ENCODE measurements around the gene CRYGD.
"Not testable (repeated sequence)": the region's sequence is repeated elsewhere in the genome, so short reads cannot be mapped to it uniquely, and the experiment has no call there.

Gene CRYGD

DNA sequence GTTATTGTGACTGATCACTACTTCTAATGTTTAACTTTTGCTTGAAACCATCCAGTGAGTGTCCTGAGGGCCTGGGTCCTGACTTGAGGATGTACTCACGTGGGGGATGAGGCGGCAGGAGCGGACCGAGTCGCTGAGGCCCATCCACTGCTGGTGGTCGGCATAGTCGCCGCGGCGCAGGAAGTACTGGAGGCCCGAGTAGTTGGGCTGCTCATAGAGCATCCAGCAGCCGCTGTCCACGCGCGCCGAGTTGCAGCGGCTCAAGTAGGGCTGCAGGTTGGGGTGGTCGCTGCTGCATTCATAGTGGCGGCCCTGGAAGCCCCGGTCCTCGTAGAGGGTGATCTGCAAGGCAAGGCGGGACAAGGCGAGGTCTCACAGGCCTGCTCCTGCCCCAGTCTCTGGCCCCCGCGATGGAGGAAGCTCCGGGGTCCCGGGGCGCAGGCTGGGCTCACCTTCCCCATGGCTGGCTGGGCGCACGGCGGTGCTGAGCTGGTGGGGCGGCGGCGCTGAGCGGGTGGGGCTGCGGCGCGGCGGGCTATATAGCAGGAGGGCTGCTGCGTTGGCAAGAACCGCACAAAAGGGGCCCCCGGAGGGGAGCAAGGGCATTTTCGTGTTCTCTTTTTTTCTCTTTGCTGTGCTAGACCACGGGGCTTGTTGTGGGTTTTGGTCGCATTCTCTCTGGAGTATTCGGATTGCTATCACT, at the start of gene CRYGD:
TSS of gene CRYGD (minus strand) at position 512 of the 703 bp plus-strand sequence. CDS start at position 461, 51 bp downstream.
- DNase-seq, result not testable (repeated sequence)

DNA sequence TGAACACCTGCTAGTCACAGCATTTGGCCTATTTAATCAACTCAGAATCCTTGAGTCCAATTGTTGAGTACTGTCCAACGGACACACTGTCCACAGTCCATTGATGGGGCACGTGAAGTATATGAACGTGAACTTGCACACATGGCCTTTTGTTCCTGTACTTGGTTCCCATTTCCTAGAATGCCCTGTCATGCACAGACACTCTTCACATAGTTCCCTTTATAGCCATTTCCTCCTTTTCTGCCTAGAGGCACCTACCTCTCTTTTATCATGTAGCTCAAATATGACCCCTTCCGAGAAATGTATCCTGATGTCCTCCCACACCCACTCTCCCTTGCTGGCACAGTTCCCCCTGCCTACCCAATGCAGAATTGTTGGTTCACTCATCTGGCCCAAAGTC, 47.8 kb upstream of the CRYGD start:
- DNase-seq, result no peak

DNA sequence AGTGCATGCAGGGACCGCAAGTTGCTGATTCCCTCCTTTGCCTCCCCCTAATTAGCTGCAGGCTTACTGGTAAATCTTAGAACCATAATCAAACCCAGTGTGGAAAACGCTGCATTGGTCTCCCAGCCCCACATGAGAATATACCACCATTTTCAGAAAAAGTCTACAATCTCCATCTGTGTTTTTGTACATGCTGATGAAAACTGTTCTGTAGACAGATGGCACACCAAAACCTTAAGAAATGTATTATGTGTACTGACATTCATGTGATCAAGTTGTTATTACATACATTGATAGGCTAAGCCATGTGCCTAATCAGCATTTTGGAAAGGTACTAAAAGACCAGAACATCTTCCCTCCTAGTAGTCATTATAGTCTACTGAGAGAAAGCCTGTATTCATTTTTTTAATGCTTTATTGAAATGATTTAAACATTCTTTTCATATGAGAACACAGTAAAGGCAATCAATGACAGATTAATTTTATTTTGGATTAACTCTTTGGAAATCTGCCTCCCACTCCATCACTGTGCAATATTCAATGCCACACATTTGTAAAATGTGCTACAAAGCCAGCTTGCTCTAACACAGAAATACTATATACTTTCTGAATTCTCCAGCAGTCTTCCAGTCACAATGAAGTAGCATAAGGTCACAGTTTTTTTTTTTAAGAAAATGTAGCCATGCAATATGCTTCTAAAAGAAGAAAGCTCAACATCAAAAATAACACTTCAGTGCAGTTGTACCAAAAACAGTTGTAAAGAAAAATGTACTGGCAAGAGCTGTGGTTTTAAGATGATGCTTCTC, 40.8 kb upstream of the CRYGD start:
- DNase-seq, result no peak

- DNase-seq, result no peak
Measured at GRCh38 chr2:208163489-208163888, 39.2 kb upstream of the CRYGD start, which contains the start of gene CRYGA. Gene CRYGA, minus strand, starts transcription at chr2:208163589. Its CDS starts 33 bp downstream, at chr2:208163556.

GRCh38 chr2:208156439-208156838, 32.1 kb upstream of the CRYGD start:
- no peak for DNase-seq

DNA sequence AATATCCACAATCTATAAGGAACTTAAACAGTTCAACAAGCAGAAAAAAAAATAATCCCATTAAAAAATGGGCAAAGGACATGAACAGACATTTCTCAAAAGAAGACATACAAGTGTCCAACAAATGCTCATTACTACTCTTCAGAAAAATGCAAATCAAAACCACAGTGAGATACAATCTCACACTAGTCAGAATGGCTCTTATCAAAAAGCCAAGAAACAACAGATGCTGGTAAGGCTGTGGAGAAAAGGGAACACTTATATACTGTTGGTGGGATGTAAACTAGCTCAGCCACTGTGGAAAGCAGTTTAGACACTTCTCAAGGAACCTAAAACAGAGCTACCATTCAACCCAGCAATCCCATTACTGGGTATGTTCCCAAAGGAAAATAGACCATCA, 28.8 kb upstream of the CRYGD start:
- DNase-seq, result no peak

DNA sequence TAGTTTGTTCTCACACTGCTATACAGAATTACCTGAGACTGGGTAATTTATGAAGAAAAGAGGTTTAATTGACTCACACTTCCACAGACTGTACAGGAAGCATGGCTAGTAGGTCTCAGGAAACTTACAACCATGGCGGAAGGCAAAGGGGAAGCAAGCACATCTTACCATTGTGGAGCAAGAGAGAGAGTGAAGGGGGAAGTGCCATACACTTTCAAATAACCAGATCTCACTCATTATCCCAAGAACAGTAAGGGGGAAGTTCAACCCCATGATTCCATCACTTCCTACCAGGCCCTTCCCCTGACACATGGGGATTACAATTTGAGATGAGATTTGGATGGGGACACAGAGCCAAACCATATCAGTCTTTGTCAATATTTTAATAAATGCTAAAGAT, 26.6 kb upstream of the CRYGD start:
- DNase-seq, result no peak

GRCh38 chr2:208150094-208150493, 25.8 kb upstream of the CRYGD start:
- DNase-seq, result no peak

- DNase-seq, result no peak
Measured at GRCh38 chr2:208148803-208149202, 24.5 kb upstream of the CRYGD start.

DNA sequence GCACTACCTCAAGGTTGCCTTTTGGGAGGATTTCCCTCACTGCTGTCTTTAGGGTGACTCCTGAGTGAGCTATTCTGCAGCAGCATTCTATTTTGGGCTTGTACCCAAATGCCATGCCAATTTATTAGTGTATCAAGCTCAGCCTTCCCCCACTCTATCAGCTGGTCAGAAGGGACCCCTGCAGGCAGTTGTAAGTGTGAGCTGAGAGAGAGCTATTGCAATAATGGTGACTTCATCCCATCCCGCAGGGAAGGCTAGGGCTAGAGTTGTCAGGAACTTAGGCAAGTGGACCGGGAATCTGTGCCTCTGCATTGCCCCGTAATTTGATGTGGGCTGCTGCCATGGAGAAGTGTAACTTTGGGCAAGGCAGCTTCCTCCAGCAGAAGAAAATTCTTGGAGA, 23.4 kb upstream of the CRYGD start:
- DNase-seq, result no peak

GRCh38 chr2:208147008-208147407, 22.7 kb upstream of the CRYGD start:
- DNase-seq, result no peak

DNA sequence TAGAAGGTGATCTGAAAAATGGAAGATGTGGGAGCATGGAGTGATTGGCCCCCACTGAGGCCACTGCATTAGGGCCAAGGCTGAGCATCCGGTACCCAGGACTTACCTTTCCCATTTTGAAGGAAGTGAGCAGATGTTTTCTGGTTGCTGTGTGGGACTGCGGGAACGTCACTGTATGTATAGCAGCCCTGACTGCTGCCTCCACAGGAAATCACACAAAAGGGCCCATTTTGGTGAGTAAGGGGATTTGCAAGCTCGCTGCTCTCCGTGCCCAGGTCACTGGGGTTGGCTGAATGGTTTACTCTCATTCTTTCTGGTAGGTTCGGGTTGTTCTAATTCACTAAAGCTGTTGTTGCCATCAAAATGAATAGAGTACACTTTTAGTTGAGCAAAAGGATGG, 21.7 kb upstream of the CRYGD start, which contains the start of gene CRYGB:
TSS of gene CRYGB (minus strand) at position 153 of the 400 bp plus-strand sequence. CDS start at position 115, 38 bp downstream.
- DNase-seq, result no peak

- DNase-seq, result no peak
Measured at GRCh38 chr2:208142925-208143799, 18.8 kb upstream of the CRYGD start.

GRCh38 chr2:208142240-208142924, 18.1 kb upstream of the CRYGD start:
- no peak for DNase-seq

DNA sequence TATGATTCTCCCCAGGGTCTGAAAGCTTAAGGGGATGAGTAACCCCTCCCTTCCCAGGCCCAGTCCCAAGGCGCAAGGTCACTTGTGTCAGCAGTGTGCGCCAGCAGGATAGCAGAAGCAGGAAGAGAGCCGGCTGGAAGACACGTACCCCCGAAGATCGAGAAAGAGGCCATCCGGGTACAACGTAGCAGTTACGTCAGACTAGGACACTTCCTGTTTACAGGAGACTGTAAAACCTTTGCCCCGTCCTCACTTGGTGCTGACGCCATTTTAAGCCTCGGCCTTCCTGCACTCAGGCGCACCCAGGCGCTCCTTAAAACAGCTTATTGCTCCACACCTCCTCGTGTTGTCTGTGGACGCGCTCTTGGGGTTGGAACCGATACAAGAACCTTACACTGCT, 15.1 kb upstream of the CRYGD start:
- no peak for DNase-seq

- not testable (repeated sequence) for DNase-seq
Measured at GRCh38 chr2:208138334-208138733, 14.0 kb upstream of the CRYGD start.

DNA sequence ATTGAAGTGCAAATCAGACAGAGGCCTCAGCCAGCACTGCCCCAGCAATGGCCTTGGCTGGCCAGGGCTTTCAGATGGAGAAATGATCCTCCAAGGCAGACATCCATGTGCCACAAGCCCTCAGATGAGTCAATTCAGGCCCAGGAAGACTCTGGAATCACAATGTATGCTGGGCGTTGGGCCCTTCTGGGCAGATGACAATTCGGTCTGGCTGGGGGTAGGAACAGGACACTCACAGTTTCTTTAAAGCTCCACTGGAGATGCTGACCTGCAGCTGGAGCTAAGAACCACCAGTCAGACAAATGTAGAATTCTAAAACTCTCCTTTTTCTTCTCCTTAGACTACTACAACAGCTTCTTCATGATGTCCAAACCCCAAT, 12.4 kb upstream of the CRYGD start:
- DNase-seq, result no peak

DNA sequence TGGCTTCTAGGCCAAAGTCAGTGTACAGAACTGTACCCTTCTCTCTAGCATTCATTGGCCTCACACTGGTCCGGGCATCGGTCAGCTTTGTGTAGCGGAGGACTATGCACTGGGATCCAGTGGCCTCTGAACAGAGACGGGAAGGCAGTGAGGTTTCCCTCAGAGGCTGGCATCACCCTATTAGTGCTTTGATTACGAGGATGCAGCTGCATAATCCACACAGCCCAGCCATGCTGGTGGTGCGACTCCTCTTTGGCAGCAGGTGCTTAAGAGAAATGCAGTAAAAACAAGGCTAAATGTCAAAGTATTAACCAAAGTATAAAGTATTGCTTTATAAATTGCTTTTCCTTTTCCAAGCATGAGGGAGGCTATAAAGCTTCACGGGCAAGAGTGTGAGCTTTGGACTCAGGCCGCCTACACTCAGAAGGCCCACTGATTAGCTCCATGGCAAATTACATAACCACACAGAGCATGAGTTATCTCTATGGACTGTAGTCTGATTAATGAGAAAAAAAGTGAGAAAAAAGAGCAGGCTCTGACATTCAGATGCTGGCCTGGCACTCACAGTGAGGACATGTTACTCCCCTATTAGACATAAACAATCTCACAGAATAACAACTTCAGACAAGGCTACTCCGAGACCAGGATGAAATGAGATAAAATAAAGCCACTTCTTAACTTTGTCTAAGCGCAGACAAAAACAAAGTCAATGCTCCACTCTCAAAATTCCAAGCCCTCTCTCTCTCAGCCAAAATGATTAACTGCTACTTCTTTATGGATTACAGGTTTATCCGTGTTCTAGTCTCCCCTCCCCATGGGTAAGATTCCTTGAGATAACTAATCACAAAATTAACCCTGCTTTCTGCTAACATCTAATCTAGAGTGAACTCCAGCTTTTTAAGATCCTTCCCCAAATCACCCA, 11.7 kb upstream of the CRYGD start:
- no peak for DNase-seq

- DNase-seq, result no peak
Measured at GRCh38 chr2:208134928-208135586, 10.7 kb upstream of the CRYGD start.

DNA sequence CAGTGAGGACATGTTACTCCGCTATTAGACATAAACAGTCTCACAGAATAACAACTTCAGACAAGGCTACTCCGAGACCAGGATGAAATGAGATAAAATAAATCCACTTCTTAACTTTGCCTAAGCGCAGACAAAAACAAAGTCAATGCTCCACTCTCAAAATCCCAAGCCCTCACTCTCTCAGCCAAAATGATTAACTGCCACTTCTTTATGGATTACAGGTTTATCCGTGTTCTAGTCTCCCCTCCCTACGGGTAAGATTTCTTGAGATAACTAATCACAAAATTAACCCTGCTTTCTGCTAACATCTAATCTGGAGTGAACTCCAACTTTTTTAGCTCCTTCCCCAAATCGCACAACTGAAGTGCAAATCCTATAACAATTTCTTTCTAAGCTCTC, 6.4 kb upstream of the CRYGD start:
- DNase-seq, result no peak
